GM19025 (cell line): Measurements from ENCODE around the gene HSDL1.
"Not testable (repeated sequence)": the region's sequence is repeated elsewhere in the genome, so short reads cannot be mapped to it uniquely, and the experiment has no call there.

ENCODE experiments used
- ATAC-seq: cut with Tn5 transposase; IDR thresholded peaks from one replicate; pipeline ENCODE4 v1.9.1; 2021; ENCODE audit warnings: mild to moderate bottlenecking, low read depth, moderate library complexity; ENCODE audit not compliant: unreplicated experiment

The HSDL1 gene

DNA sequence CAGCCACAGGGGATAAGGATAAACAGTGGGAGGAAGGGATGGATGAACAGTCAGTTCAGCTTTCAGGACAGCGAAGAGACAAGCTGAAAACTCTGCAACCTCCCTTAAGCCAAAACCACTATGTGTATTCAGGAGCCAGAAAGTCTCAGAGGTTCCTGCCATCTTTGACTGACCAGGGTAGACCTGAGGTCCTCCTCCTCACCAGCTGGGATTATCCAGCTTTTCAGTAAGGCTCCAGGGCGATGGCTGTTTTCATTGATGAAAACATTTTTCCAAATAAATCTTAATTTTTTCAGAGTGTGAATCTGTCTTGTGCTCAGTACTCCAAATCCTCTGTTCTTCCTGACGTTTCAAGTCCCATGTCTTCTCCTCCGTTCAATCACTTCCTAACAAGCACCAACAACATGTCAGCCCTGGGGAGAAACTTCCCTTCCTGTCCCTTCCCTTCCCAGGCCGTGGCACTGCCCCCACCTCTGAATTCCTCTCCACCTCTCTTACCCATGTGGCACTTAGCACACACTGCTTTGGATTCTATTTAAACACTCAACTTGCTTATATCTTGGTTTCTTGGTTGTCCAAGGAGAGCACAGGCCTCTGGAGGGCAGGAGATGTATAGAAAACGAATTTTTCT is 5.2 kb downstream of the HSDL1 start:
- ATAC-seq: no peak

DNA sequence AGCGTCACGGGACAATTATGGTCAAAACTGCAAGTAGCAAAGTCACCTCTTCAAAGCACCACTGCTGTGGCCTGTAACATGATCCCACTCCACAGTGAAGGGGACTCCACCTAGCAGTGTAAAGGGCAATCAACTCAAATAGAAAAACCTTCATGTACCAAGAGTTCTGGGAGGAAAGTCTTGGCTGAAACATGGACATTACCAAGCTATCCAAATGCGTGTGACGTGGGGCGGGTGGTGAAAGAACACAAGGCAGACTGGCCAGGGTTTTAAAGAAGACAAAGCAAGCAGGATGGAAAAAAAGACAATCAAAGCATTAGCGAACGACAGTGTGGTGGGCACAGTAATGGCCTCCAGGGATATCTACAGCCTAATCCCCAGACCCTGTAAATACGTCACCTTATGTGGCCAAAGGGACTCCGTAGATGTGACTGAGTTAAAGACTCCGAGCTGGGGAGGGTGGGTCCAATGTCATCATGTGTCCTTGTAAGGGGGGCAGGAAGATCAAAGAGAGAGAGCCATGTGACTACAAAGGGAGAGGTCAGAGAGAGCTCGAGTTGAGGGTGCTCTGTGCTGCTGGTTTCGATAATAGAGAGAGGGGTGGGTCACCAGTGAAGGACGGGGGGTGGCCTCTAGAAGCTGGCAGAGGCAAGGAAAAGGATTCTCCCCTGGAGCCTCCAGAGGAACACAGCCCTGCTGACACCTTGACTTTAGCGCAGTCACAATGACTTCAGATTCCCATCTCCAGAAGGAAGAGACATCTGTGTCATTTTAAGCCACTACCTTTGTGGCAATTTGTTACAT is 6.0 kb downstream of the HSDL1 start:
- ATAC-seq: no peak

- ATAC-seq: no peak
Measured at GRCh38 chr16:84138500-84138823, 6.5 kb downstream of the HSDL1 start.

DNA sequence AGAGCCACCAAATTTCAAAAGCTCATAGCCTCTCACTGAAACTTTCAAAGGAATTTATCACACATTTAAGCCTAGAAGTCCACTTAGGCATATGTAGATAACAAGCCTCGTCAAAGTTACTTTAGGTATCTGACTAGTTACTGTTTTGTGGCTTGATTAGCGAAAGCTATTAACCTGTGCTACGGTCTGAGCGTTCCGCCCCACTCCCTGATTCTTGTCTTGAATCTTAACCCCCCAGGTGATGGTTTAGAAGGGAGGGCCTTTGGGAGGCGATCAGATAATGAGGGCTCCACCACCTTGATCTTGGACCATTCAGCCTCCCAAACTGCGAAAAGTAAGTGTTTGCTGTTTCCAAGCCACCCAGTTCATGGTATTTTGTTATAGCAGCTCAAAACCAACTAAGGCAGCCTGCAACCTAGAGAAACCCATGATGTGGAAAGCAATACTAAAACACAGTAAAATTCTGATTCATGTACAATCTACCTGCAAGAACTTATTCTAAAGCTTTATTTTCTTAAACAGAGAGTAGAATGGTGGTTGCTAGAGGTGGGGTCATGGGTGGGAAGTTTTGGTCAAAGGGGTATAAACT is 7.1 kb downstream of the HSDL1 start:
- ATAC-seq: no peak

DNA sequence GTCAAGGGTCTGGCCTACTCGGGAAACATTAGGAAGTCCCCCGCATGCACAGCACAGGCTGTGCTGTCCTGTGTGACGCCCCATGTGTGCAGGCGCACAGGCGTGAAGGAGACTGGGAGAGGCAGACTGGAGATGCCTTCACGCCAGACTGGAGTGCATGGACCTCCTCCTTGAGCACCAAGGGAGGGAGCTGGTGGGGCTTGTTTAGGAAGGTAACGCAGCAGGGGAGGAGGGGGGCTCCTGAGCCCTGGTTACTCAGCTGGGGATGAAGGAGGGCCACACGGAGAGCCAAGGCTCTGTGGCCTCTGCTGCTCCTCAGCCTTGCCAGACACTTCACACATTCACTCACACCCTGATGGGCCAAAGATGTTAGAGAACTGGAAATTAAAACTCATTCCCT is 7.7 kb downstream of the HSDL1 start:
- ATAC-seq: no peak

GRCh38 chr16:84136331-84137125 is 8.4 kb downstream of the HSDL1 start:
- no peak for ATAC-seq

DNA sequence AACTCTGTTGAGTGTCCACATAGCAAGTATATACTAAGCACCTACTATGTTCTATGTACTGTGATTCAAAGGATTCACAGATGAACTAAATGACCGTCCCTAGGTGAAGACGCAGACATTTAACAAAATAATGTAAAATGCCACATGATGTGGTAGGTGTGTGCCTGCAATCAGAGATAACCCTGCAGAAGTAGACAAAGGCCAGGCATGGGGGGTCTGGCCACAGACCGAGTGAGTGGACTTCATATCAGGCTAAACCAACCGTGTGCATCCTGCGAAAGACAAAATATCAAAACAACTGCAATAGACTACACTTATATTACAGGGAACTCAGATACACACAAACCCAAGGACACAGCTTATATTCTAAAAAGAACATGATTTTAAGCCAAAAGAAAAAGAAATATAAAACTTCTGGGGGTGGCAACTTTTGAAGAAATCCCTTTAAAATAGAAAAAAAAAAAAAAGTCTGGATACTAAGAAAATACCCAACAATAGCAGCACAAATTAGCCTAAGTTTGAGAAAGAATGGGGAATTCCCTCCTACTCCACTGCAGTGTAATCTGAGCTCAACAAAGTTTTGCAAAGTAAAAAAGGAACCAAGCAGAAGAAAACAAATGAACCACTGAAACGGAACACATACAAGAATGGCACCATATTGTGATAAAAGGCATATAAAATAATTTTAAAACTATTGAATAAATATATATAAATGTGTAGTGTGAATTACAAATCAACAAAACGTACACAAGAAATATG is 12.3 kb downstream of the HSDL1 start:
- ATAC-seq: no peak

DNA sequence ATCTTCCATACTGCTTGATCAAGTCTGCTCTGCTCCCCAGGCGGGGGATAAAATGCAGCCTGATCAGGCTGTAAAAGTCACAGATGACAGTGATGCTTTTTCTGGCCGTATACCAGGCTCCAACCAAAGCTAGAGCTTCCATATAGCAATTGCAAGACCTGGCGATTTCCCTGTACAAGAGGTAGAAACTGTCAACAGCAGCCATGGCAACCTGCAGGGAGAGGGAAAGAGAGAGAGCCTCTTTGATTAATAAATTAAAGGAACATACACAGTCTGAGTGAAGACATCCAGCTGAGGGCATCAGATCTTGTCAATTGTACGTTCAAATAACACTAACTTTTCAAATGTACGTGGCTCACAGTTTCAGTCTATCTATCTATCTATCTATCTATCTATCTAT is 13.9 kb downstream of the HSDL1 start:
- no peak for ATAC-seq

- ATAC-seq: no peak
Measured at GRCh38 chr16:84124257-84125073, 20.5 kb downstream of the HSDL1 start.

DNA sequence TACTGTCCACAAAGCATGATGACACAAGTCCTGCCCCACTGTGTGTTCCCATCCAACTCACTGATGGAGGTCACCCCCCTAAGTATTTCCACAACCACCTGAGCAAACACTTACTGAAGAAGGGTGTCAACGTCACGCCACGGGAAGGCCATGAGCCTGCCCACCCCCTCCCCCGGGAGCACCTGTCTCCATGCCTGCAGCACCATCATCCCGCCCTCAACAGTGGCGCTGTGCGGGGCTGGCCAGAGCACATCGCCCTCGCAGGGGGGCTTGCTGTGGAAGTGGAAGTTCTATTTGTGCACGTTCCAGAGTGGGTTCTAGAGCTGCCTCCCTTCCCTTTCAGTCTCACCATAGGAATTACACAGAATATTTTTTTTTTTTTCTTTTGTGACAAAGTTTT is 24.0 kb downstream of the HSDL1 start:
- no peak for ATAC-seq

- ATAC-seq: no peak
Measured at GRCh38 chr16:84120023-84120422, 25.0 kb downstream of the HSDL1 start.

- ATAC-seq: no peak
Measured at GRCh38 chr16:84119368-84119767, 25.6 kb downstream of the HSDL1 start.

GRCh38 chr16:84118315-84118714 is 26.7 kb downstream of the HSDL1 start:
- ATAC-seq: not testable (repeated sequence)

- no peak for ATAC-seq
Measured at GRCh38 chr16:84117494-84117843, 27.5 kb downstream of the HSDL1 start.

DNA sequence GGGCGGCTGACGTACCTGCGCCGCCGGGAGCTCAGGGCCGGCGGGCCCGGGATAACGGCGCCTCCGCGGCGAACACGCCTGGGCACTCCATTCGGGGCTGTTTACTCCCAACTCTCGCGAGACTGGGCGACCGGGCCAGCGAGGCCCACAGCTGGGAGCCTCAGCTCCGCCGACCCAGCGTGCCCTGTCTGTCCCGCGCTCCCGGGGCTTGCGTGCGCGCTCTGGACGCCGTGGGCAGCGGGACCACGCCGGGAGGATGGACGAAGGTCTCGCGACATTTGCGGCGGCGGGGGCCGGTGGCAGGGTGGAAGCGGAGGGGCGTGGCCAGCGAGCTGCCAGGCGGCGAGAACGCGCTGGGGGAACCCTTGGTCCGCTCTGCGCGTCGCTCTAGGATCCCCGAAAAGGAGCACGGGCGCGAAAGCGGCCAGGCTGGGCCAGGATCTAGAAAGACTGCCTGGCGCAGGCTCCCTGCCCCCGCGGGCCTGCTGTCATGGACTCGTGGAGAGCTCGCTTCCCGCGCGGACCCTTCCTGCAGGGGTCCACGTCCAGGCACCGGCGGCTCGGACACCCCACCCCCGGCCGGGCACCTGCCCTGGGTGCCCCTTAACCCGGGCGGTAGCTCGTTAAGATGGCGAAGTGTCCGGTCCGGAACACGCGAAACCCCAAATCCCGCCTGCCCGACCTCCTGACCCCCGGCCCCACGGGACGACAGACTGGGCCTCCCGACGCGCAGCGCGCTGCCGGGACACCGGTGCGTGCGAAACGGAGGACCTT is 28.1 kb downstream of the HSDL1 start, which contains the start of gene MBTPS1:
TSS of gene MBTPS1 (minus strand) at position 223 of the 774 bp plus-strand sequence. CDS start 15,159 bp downstream, outside the sequence.
- peak; percentile 93 for ATAC-seq

DNA sequence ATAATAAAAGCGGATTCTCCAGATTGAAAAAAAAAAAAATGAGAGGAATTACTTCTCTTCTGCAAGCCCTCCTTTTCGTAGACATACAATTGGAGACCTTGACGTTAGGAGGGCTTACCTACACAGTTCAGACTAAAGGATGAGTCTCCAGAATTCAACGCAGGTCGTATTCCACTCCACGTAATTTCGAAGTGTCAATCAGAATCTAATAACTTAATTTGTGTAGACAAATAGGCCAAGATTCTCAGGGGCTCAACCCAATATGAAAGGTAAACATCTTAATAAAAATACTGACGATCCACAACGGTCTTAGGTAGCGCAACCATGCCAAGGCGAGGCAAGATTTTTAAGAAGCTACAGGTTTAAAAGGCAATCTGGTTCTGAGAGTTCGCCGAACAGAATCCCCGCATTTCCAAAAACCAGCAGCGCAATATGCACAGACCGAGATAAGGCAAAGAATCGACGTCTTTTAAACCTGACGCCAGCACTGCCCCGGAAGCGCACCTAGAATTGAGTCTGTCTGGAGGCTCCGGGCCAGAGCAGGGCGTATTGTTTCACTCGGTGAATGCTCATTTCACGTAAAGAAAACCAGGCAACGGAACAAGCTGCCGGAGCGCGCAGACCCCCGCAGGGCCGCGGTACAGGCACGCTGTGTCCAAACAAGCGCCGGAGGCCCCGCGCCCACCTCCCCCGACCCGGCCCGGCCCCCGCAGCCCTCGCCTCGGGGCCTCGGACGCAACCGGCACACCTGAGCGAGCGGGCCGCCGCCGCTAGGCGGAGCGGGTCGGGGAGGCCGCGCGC is 28.9 kb downstream of the HSDL1 start:
- peak; percentile 24 for ATAC-seq

GRCh38 chr16:84111949-84112348 is 33.0 kb downstream of the HSDL1 start:
- not testable (repeated sequence) for ATAC-seq

- no peak for ATAC-seq
Measured at GRCh38 chr16:84111525-84111924, 33.5 kb downstream of the HSDL1 start.
